Upper lobe of right lung (tissue), 1 donor: Measurements from ENCODE around the gene BCOR. TPM values are rescaled to one million over a fixed set of nuclear protein-coding genes. Genes with fewer than 3 reads are reported as not detected.
A peak's percentile ranks its signal among the peaks of the same experiment; 100 is the strongest.

ENCODE experiments used
- ATAC-seq: fragments of 200-7000 bp; cut with Tn5 transposase; one replicate; pipeline ENCODE4 v1.9.1; 2020; ENCODE audit warnings: mild to moderate bottlenecking, moderate library complexity
- DNase-seq: peaks from one replicate; pipeline ENCODE4 v3.0.0-alpha.2; 2020
- H3K27ac ChIP-seq: fragments of 200-600 bp; one replicate; pipeline ENCODE4 v1.8.0; 2022
- H3K27me3 ChIP-seq: fragments of 200-600 bp; one replicate; pipeline ENCODE4 v1.8.0; 2022; ENCODE audit warnings: mild to moderate bottlenecking
- H3K36me3 ChIP-seq: fragments of 200-600 bp; one replicate; pipeline ENCODE4 v1.8.0; 2022
- H3K4me1 ChIP-seq: fragments of 200-600 bp; one replicate; pipeline ENCODE4 v1.8.0; 2022
- H3K4me3 ChIP-seq: fragments of 200-600 bp; one replicate; pipeline ENCODE4 v1.8.0; 2022; ENCODE audit warnings: mild to moderate bottlenecking
- H3K9me3 ChIP-seq: fragments of 200-600 bp; one replicate; pipeline ENCODE4 v1.8.0; 2022
- CTCF ChIP-seq: fragments of 200-600 bp; IDR thresholded peaks from one replicate; pipeline ENCODE4 v1.8.0; 2022; ENCODE audit warnings: antibody characterized with exemption
- intact Hi-C: fragments of 100-400 bp; cut with DNase I; formaldehyde crosslinking; loops from one replicate; pipeline ENCODE4 v1.11.0; 2022
- total RNA-seq: library from RNA; stranded (reverse); fragmentation: NEBNext Ultra II Directional; extraction: Animal tissue kit (Norgen Biotek cat#: 25700); gene quantifications from one replicate; pipeline ENCODE4 v1.2.1, GENCODE V29; 2021
- donor health status: DM: no; HTN: yes; CAD: no; lungs with severe emphysema.

Gene BCOR
- total RNA-seq, 1 donor from 2014 or later = 26.1 TPM

- Histone ChIP-seq H3K36me3 (no peaks in the 10 kb centered on the region), H3K9me3 (no peaks in the 10 kb centered on the region), H3K27me3 (no peaks in the 10 kb centered on the region), H3K4me3 (no peak overlapping the region), H3K27ac (no peak overlapping the region), H3K4me1 (peaks cover 8% of the 10 kb centered on the region)
- intact Hi-C loops = no loop called here
- no peak for TF ChIP-seq CTCF
- ATAC-seq (no peak), DNase-seq (no peak)
Observed at GRCh38 chrX:40112996-40113395, 15.2 kb upstream of the BCOR start.

- ATAC-seq (no peak), DNase-seq (no peak)
- no peaks in the 10 kb centered on the region for H3K27me3 ChIP-seq
- no peaks in the 10 kb centered on the region for H3K9me3 ChIP-seq
- no peak for TF ChIP-seq CTCF
- H3K4me1 ChIP-seq = peaks cover 12% of the 10 kb centered on the region
- no peak overlapping the region for H3K4me3 ChIP-seq
- H3K27ac ChIP-seq = no peak overlapping the region
- H3K36me3 ChIP-seq = no peaks in the 10 kb centered on the region
- intact Hi-C loops = no loop called here
Observed at GRCh38 chrX:40111868-40112267, 14.1 kb upstream of the BCOR start.

- H3K4me1 ChIP-seq = peaks cover 12% of the 10 kb centered on the region
- H3K4me3 ChIP-seq = peak overlapping the region; percentile 49
- no peaks in the 10 kb centered on the region for H3K27me3 ChIP-seq
- peak overlapping the region; percentile 74 for H3K27ac ChIP-seq
- intact Hi-C loops = loop anchor here (10.0 kb wide), 1 partner anchor 45 kb away; no protein-coding TSS in a partner anchor
- no peaks in the 10 kb centered on the region for H3K36me3 ChIP-seq
- H3K9me3 ChIP-seq = no peaks in the 10 kb centered on the region
- DNase-seq = peak; percentile 82
- TF ChIP-seq CTCF = no peak
- ATAC-seq = peak; percentile 4
Observed at GRCh38 chrX:40109288-40110008, 11.7 kb upstream of the BCOR start.

GRCh38 chrX:40108959-40109287 lies 11.2 kb upstream of the BCOR start:
- H3K4me1 ChIP-seq = peaks cover 12% of the 10 kb centered on the region
- no peaks in the 10 kb centered on the region for H3K36me3 ChIP-seq
- ATAC-seq (peak; percentile 69), DNase-seq (peak; percentile 89)
- no peaks in the 10 kb centered on the region for H3K27me3 ChIP-seq
- peak overlapping the region; percentile 74 for H3K27ac ChIP-seq
- peak overlapping the region; percentile 49 for H3K4me3 ChIP-seq
- TF ChIP-seq CTCF = no peak
- H3K9me3 ChIP-seq = no peaks in the 10 kb centered on the region
- intact Hi-C loops = loop anchor here (10.0 kb wide), 1 partner anchor 46 kb away; no protein-coding TSS in a partner anchor

- peak overlapping the region; percentile 74 for H3K27ac ChIP-seq
- TF ChIP-seq CTCF = no peak
- ATAC-seq = peak; percentile 12
- intact Hi-C loops = loop anchor here (10.0 kb wide), 1 partner anchor 46 kb away; no protein-coding TSS in a partner anchor
- peak overlapping the region; percentile 49 for H3K4me3 ChIP-seq
- H3K36me3 ChIP-seq = no peaks in the 10 kb centered on the region
- H3K27me3 ChIP-seq = no peaks in the 10 kb centered on the region
- H3K4me1 ChIP-seq = peaks cover 12% of the 10 kb centered on the region
- peak; percentile 76 for DNase-seq
- no peaks in the 10 kb centered on the region for H3K9me3 ChIP-seq
Observed at GRCh38 chrX:40108162-40108958, 10.6 kb upstream of the BCOR start.
